SKM-1 treated with dmso at 0.1 percent for 144 hours (cell line): Measurements from ENCODE around the gene GNS.
A peak's percentile ranks its signal among the peaks of the same experiment; 100 is the strongest.

Source experiments
- DNase-seq: peaks from one replicate; lab custom pipeline; 2025; ENCODE audit not compliant: unreplicated experiment; lab: John Stamatoyannopoulos, UW

GNS gene

DNA sequence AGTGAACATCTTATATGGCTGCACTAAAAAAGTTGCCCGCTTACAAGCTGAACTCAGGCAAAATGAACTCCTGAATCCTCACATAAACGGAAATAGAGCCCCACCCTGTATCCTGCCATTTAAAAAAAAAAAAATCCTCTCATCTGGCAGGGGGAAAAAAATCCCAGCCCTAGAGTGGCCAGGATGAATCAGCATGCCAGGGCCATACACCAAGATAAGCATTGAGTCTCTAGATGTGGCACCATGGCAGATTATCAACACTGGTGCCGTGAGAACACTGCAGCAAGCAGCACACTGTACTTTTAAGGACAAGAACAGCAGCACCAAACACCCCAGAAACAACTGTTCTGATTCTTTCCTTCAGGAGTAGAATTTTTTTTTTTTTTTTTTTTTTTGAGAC lies 83.4 kb downstream of the GNS start:
- DNase-seq = no peak

DNA sequence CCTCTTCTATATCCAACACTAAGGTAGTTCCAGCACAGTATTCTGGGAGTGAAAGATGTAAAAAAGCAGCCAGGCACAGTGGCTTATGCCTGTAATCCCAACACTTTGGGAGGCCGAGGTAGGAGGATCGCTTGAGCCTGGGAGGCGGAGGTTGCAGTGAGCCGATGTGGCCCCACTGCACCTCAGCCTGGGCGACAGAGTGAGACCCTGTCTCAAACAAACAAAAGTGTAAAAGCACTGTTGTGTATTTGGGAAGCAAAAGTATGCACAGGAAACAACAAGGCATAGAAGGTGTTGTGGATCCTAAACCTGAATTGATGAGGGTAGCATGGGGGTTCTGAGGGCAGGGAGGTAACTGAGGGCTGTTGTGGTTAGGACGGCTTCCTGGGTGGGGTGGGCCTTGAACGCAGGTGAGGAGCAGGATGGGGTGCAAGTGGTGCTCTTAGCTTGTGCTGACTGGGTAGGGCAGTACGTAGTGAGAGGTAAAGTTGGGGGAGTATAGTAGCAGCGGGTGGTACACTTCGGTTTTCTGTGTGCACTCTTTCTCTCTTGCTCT lies 84.8 kb downstream of the GNS start:
- DNase-seq = no peak

DNA sequence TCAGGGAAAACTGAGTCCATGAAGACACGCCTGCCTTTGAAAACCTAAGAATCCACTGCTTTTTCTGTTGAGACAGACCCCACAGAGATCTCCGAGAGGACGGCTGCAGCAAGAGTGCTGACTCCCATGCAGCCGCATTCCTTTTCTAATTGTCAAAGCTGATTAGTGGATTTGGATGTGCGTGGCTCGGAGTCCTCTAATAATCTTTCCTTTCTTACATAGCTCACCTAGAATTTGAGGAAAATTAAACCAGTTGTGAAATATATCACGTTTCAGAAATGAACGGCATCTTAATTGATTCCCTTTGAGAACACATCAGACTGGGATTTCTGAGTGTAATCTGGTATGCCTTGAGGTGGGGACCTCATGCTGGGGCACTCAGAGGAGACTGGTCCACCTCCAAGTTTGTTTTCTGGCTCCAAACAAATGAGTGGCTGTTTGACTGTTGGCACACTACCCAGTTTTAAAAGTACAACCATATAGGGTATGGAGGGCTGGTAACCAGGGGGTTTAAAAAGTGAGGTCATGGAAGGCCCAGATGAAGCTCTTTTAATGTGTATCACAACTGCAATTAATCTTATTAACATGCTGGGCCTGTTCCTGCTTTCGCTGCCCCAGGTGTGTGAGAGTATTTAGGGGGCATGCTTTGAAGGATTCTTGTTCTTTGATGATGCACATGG lies 85.6 kb downstream of the GNS start:
- DNase-seq = no peak

DNA sequence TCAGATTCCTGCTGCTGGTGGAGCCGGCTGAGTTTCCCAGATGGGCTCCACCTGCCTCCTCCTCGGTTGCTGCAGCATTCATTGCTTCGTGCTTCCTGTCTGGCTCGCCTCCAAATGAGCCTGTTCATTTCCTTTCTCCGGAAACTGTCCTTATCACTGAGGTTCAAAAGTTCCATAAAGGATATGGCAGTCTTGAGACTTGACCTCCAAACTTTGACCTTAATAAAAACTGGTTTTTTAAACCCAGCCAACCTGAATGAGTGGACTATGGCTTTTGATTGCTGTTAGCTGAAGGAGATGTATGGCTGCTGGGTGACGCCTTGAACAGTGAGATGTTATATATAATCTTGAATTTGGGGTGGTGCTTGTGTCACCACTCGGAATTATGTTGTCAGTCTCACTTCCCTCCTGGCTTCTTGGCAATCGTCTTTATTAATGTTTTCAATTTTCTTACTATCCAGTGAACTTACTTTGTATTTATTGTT lies 86.2 kb downstream of the GNS start:
- no peak for DNase-seq

DNA sequence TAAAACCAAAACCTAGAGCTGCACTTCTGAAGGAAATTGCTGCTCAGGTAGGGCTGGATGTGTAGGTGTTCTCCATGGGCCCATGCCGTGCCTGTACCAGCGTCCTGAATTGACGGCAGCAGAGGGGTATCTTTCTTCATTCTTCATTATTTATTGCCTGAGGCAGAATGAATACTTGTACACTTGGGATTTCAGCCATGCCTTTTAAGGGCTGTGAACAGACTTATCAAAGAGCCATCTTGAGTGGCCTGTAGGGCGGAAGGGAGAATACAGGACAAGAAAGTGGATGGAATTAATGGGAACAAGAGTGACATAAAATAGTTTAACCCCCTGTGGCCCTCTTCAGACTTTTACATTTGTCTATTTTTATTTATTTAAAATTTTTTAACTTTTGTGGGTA lies 87.5 kb downstream of the GNS start:
- DNase-seq = no peak

DNA sequence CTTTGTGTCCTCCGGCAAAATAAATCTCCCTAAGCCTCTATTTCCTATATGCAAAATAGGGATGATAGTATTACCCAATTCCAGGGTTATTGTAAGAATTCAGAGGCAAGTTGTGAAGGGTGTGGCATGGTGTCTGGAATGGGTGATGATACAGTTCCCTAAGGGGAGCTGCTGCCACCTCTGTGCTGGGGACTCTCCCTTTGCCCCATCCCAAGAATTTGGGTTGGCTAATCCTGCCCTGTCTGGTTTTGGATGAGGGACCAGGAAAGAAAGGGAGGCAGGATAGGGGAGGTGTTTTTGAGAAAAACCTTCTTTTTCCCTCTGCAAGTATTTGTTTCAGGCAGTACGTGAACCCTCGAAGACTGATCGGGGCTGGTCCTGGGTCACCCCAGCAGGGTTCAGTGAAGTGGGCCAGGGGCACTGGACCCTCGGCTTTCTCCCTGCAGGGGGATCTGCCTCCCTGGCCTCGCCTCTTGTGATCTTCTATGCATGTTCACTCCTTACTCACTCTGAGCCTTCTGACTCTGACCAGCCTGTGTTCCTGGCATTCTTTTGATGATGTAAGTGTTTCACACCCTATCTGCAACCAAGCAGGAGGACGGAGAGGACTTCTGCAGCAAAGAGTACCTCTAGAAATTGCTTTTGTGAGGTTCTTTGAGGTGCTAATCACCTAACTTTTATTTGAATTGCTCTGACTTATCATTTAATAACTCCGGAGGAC lies 88.1 kb downstream of the GNS start:
- DNase-seq = no peak

DNA sequence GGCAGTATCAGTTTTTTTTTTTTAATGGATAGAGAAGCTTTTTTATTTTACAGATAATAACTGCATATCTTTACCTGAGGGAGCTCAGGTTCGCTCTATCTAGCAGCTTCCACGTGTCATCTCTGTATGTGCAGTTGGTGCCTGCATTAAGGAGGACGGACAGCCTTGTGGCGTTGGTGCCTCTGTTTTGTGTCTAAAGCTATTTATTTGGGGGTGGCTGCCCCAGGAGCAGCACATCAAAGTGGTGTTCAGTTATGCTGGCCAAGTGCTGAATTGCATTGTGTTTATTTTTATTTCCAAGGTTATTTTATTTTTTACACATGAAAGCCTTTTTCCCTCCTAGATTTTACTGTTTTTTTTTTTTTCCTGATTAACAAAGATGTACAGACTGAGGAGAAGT lies 89.2 kb downstream of the GNS start:
- no peak for DNase-seq

DNA sequence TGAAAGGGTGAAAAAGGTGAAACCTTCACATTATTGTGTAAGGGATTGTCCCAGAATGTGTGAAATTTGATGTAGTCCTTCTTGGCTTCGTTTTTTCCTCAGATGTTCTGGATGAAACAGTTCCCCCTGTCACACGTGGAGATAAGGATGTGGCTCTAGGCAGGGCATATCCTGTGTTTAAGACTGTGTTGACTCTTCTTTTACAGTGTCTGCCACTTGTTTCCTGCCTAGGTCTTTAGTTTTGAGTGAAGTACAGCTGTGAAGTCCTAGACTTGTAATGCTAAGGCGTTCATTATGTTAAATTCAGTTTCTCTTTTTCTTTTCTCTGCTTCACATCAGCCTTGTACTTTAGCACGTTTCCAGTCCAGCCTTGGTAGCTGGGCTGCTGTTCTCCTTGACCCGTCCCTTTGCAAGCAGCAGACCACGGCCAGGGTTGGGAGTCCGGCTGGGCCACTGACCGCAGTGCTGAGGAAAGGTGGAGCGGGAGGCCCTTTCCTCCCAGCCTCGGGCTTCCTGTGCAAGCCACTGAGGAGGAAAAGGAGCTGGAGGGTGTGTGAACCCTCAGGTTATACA lies 89.8 kb downstream of the GNS start:
- DNase-seq = peak; percentile 23

DNA sequence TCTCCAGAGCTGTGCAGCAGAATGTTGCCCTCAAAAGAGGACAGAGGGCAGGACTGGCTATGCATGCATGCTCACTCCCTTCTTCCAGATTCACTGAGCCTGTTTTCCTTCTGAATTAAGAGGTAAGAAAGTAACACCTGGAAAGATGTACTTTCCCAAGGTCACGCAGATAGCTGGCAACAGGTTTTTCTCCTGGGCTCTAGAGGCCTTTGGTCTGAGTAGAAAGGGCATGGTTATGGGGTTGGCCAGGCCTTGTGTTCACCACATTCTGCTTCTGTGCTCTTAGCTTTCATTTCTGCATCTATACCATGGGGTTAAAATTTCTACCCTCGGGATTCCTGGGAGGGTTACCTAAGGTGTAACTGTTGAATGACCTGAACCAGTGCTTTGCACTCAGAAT lies 91.4 kb downstream of the GNS start:
- no peak for DNase-seq

DNA sequence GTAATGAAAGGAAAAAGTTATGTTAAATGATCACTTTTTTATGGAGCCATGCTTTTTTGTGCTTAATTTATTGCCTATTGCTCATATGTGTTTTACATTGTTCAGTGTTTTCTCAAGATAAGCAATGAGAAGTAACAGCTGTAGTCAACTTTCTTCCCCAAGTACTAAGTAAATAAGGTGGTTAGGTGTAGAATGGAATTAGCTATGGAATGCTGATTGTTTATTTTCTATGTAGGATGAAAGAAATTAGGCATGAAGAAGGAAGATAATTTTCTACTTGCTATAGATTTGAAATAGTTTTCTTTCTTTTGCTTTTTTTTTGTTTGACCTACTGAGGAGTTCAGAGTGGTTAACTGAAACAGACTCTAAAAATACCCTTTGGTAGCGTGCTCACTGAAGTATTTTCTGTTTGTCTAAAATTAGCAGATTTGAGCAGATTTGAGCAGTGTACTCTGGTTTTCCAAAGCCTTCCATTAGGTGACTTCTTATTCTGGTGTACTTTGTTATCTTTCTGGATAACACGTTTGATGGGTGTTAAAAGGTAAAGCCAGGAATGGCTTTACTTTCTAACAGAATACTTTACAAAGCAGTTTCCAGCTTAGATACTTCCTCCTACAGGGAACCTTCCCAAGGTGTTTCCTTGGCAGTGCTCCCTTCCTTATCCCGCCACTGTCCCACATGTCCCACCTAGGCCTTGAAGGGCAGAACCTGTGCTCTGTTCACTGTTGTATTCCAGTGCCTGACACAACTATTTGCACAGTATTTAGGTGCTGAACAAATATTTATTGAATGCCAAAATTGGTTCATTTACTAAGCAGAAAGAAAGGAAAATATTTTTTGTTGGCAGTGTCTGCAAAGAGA lies 92.9 kb downstream of the GNS start:
- no peak for DNase-seq

DNA sequence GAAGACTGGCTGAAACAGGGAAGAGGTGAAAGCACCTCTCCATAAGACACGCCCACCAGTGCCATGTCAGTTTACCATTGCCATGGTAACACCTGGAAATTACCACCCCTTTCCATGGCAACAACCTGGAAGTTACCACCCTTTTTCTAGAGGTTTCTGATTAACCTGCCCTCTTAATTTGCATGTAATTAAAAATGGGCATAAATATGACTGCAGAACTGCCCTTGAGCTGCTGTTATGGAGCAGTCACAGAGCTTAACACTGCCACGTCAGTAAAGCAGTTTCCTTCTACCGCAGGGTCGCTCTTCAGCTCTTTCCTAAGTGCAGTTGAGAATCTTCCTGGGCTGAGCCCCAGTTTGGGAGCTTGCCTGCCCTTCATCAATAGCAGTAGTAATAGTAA lies 93.7 kb downstream of the GNS start:
- DNase-seq = no peak
